Measurements from ENCODE around the gene ARL2BP.
"Not testable (repeated sequence)": the region's sequence is repeated elsewhere in the genome, so short reads cannot be mapped to it uniquely, and the experiment has no call there.

The ARL2BP gene

GRCh38 chr16:57244767-57245471 lies at the start of gene ARL2BP:
Gene ARL2BP (plus strand): TSS chr16:57245259. CDS start chr16:57245368, 109 bp downstream.
- TF ChIP-seq CTCF (IDR thresholded peaks at IDR 0.05) = peak; percentile 44
- H3K27me3 ChIP-seq = no peaks in the 10 kb centered on the region

GRCh38 chr16:57196286-57196685 lies 48.8 kb upstream of the ARL2BP start:
- Histone ChIP-seq H3K9me3 (no peaks in the 10 kb centered on the region), H3K27me3 (no peaks in the 10 kb centered on the region), H3K4me3 (ENCODE audit: low read depth in 1 of 2, low read length in 1 of 2) (no peak overlapping the region), H3K36me3 (no peaks in the 10 kb centered on the region), H3K27ac (no peak overlapping the region), H3K4me1 (ENCODE audit: control insufficient read depth in 1 of 2, insufficient read depth in 1 of 2, low read depth in 1 of 2, low read length in 1 of 2) (no peaks in the 10 kb centered on the region)
- TF ChIP-seq CTCF (IDR thresholded peaks at IDR 0.05) = no peak

More at GRCh38 chr16:57244767-57245471, at the start of gene ARL2BP:
- peaks cover 16% of the 10 kb centered on the region for H3K36me3 ChIP-seq
- H3K4me3 ChIP-seq (ENCODE audit: low read depth in 1 of 2, low read length in 1 of 2) = peak within 1 kb of the TSS; percentile 69 to 92
- peaks cover 21 to 25% of the 10 kb centered on the region in 2 experiments for H3K4me1 ChIP-seq (ENCODE audit: control insufficient read depth in 1 of 2, insufficient read depth in 1 of 2, low read depth in 1 of 2, low read length in 1 of 2)
- no peaks in the 10 kb centered on the region for H3K9me3 ChIP-seq
- H3K27ac ChIP-seq = peak within 1 kb of the TSS; percentile 87

GRCh38 chr16:57196753-57197152 lies 48.3 kb upstream of the ARL2BP start:
- H3K36me3 ChIP-seq = no peaks in the 10 kb centered on the region
- no peaks in the 10 kb centered on the region for H3K27me3 ChIP-seq
- H3K27ac ChIP-seq = no peak overlapping the region
- no peak overlapping the region for H3K4me3 ChIP-seq (ENCODE audit: low read depth in 1 of 2, low read length in 1 of 2)
- TF ChIP-seq CTCF (IDR thresholded peaks at IDR 0.05) = no peak
- no peaks in the 10 kb centered on the region for H3K9me3 ChIP-seq
- no peaks in the 10 kb centered on the region for H3K4me1 ChIP-seq (ENCODE audit: control insufficient read depth in 1 of 2, insufficient read depth in 1 of 2, low read depth in 1 of 2, low read length in 1 of 2)

- not testable (repeated sequence) for H3K27ac ChIP-seq; H3K4me1 ChIP-seq (ENCODE audit: control insufficient read depth in 1 of 2, insufficient read depth in 1 of 2, low read depth in 1 of 2, low read length in 1 of 2); H3K36me3 ChIP-seq
Observed at GRCh38 chr16:57200321-57200720, 44.7 kb upstream of the ARL2BP start.

GRCh38 chr16:57200926-57201325 lies 44.1 kb upstream of the ARL2BP start:
- not testable (repeated sequence) for H3K4me1 ChIP-seq (ENCODE audit: control insufficient read depth in 1 of 2, insufficient read depth in 1 of 2, low read depth in 1 of 2, low read length in 1 of 2); H3K27ac ChIP-seq; H3K4me3 ChIP-seq (ENCODE audit: low read depth in 1 of 2, low read length in 1 of 2); H3K9me3 ChIP-seq; H3K27me3 ChIP-seq
- H3K36me3 ChIP-seq = peaks cover 15% of the 10 kb centered on the region

More at GRCh38 chr16:57200321-57200720, 44.7 kb upstream of the ARL2BP start:
- not testable (repeated sequence) for H3K27me3 ChIP-seq; H3K9me3 ChIP-seq; H3K4me3 ChIP-seq (ENCODE audit: low read depth in 1 of 2, low read length in 1 of 2)

GRCh38 chr16:57202095-57202886 lies 42.8 kb upstream of the ARL2BP start:
- Histone ChIP-seq H3K36me3 (peaks cover 28% of the 10 kb centered on the region), H3K9me3 (no peaks in the 10 kb centered on the region), H3K27ac (no peak overlapping the region), H3K4me1 (ENCODE audit: control insufficient read depth in 1 of 2, insufficient read depth in 1 of 2, low read depth in 1 of 2, low read length in 1 of 2) (no peaks in the 10 kb centered on the region), H3K27me3 (no peaks in the 10 kb centered on the region), H3K4me3 (ENCODE audit: low read depth in 1 of 2, low read length in 1 of 2) (no peak overlapping the region)
- TF ChIP-seq CTCF (IDR thresholded peaks at IDR 0.05) = no peak

All from neutrophil (primary cell).